CD14-positive monocyte (primary cell): ENCODE results near the gene TERT. TPM values are rescaled to one million over a fixed set of nuclear protein-coding genes. Genes with fewer than 3 reads are reported as not detected.
"Not testable (repeated sequence)": the region's sequence is repeated elsewhere in the genome, so short reads cannot be mapped to it uniquely, and the experiment has no call there.

ENCODE experiments used
- DNase-seq, 3 donors: peaks; one replicate each; pipeline ENCODE4 v3.0.0-alpha.2; 2011 to 2022
- H2AFZ ChIP-seq: 2 replicates; pipeline ENCODE4 v1.6.0; 2012; ENCODE audit warnings: mild to moderate bottlenecking, low read depth, low read length, inconsistent platforms; ENCODE audit not compliant: insufficient read depth, poor library complexity, severe bottlenecking
- H3K27ac ChIP-seq, 2 donors: 1 replicate in 1 of 2; 2 replicates in 1 of 2; pipeline ENCODE4 v1.5.1; 2012 to 2013; ENCODE audit warnings: low read length in 2 of 2, control low read depth in 1 of 2, inconsistent platforms in 1 of 2, low read depth in 1 of 2, mild to moderate bottlenecking in 1 of 2
- H3K27me3 ChIP-seq, 2 donors: one replicate each; pipeline versions ENCODE4 v1.6.0 to v1.6.1; 2011 to 2013; ENCODE audit warnings: low read length in 2 of 2; ENCODE audit not compliant: control insufficient read depth in 2 of 2, insufficient read depth in 2 of 2
- H3K36me3 ChIP-seq, 2 donors: replicated peaks in 1 of 2; 1 replicate in 1 of 2; 2 replicates in 1 of 2; pipeline versions ENCODE4 v1.5.1 to v1.6.1; 2012 to 2013; ENCODE audit warnings: low read length in 2 of 2, control low read depth in 1 of 2, inconsistent platforms in 1 of 2, mild to moderate bottlenecking in 1 of 2; ENCODE audit not compliant: insufficient read depth in 2 of 2, control insufficient read depth in 1 of 2
- H3K4me1 ChIP-seq, 2 donors: 1 replicate in 1 of 2; 2 replicates in 1 of 2; pipeline versions ENCODE4 v1.5.1 to v1.6.1; 2012 to 2013; ENCODE audit warnings: low read length in 2 of 2, control low read depth in 1 of 2, inconsistent platforms in 1 of 2, mild to moderate bottlenecking in 1 of 2, moderate library complexity in 1 of 2; ENCODE audit not compliant: insufficient read depth in 2 of 2, control insufficient read depth in 1 of 2
- H3K4me2 ChIP-seq: replicated peaks from 2 replicates; pipeline ENCODE3; 2012; ENCODE audit warnings: low read length, moderate library complexity, mild to moderate bottlenecking; ENCODE audit not compliant: poor library complexity, severe bottlenecking; ENCODE audit errors: extremely low read depth
- H3K4me3 ChIP-seq, 3 experiments: fragments of 200-600 bp in 1 of 3; sonication (generic) in 1 of 3; replicated peaks in 1 of 3; 1 replicate in 2 of 3; 2 replicates in 1 of 3; pipeline ENCODE4 v1.5.1; 2011 to 2013; ENCODE audit warnings: low read length in 3 of 3, mild to moderate bottlenecking in 3 of 3, control low read depth in 2 of 3, low read depth in 2 of 3, inconsistent platforms in 1 of 3, moderate library complexity in 1 of 3
- H3K79me2 ChIP-seq: 2 replicates; pipeline ENCODE4 v1.6.0; 2012; ENCODE audit warnings: mild to moderate bottlenecking, control low read depth, inconsistent platforms, low read length, moderate library complexity; ENCODE audit not compliant: insufficient read depth
- H3K9ac ChIP-seq: 2 replicates; pipeline ENCODE4 v1.6.0; 2017; ENCODE audit warnings: low read length, mild to moderate bottlenecking; ENCODE audit not compliant: insufficient read depth, poor library complexity, severe bottlenecking
- H3K9me3 ChIP-seq, 2 donors: replicated peaks in 1 of 2; 1 replicate in 1 of 2; 2 replicates in 1 of 2; pipeline versions ENCODE4 v1.5.1 to v1.6.1; 2012 to 2013; ENCODE audit warnings: low read length in 2 of 2, control low read depth in 1 of 2; ENCODE audit not compliant: control insufficient read depth in 1 of 2, insufficient read depth in 1 of 2
- H4K20me1 ChIP-seq: 2 replicates; pipeline ENCODE4 v1.6.0; 2012; ENCODE audit warnings: mild to moderate bottlenecking, low read length, control low read depth, moderate library complexity; ENCODE audit not compliant: insufficient read depth
- H3K27ac Mint-ChIP-seq, 7 donors: one replicate each; pipeline ENCODE4 v1.8.0; 2020; ENCODE audit warnings: mild to moderate bottlenecking in 7 of 7, mixed read lengths in 7 of 7, moderate library complexity in 6 of 7, inconsistent platforms in 2 of 7
- H3K27me3 Mint-ChIP-seq, 3 donors: one replicate each; pipeline ENCODE4 v1.8.0; 2021 to 2022; ENCODE audit warnings: low read depth in 3 of 3, mild to moderate bottlenecking in 3 of 3, mixed read lengths in 3 of 3, moderate library complexity in 3 of 3, inconsistent platforms in 1 of 3
- H3K36me3 Mint-ChIP-seq, 2 donors: one replicate each; pipeline ENCODE4 v1.8.0; 2020; ENCODE audit warnings: mixed read lengths in 2 of 2, inconsistent platforms in 1 of 2, mild to moderate bottlenecking in 1 of 2
- H3K4me1 Mint-ChIP-seq: one replicate; pipeline ENCODE4 v1.8.0; 2020; ENCODE audit warnings: mild to moderate bottlenecking, mixed read lengths
- H3K4me3 Mint-ChIP-seq, 2 donors: one replicate each; pipeline ENCODE4 v1.8.0; 2020; ENCODE audit warnings: mild to moderate bottlenecking in 2 of 2, mixed read lengths in 2 of 2, moderate library complexity in 1 of 2
- H3K9me3 Mint-ChIP-seq, 7 donors: one replicate each; pipeline ENCODE4 v1.8.0; 2020 to 2022; ENCODE audit warnings: mixed read lengths in 7 of 7, mild to moderate bottlenecking in 6 of 7, moderate library complexity in 6 of 7, inconsistent platforms in 2 of 7
- CTCF ChIP-seq: fragments of 200-600 bp; IDR thresholded peaks from one replicate; pipeline ENCODE4 v1.8.0; 2022; ENCODE audit warnings: antibody characterized with exemption, mild to moderate bottlenecking
- WGBS: methylation state at CpG from one replicate; pipeline ENCODE4 v1.1.5; 2013; ENCODE audit warnings: missing lambda C conversion rate; ENCODE audit not compliant: insufficient coverage; 5-methylcytosine and 5-hydroxymethylcytosine counted together
- intact Hi-C, 2 donors: fragments of 100-400 bp; cut with micrococcal nuclease; formaldehyde crosslinking; loops; one replicate each; pipeline versions ENCODE4 v1.15.0 to v1.15.1; 2023
- polyA plus RNA-seq, 3 donors: library from polyadenylated mRNA; depleted of rRNA in 1 of 3; unstranded in 2 of 3; stranded (reverse) in 1 of 3; fragments of 300-500 nt in 2 of 3; fragments of >200 nt in 1 of 3; fragmentation: Illumina TruSeq in 2 of 3; gene quantifications; 1 replicate in 2 of 3; 2 replicates in 1 of 3; pipeline ENCODE4 v1.2.3, GENCODE V29; 2012 to 2021

The TERT gene
- polyA plus RNA-seq, 3 donors: not detected

GRCh38 chr5:1329111-1329579 is 34.3 kb upstream of the TERT start:
- peaks cover 29% of the 10 kb centered on the region for H4K20me1 ChIP-seq
- H3K27ac Mint-ChIP-seq: no peak overlapping the region
- no peak overlapping the region for H2AFZ ChIP-seq
- WGBS: 95% methylated on average over 9 of the region's 9 CpGs
- TF ChIP-seq CTCF: no peak
- H3K4me2 ChIP-seq: no peak overlapping the region
- no peaks in the 10 kb centered on the region for H3K79me2 ChIP-seq
- H3K9me3 Mint-ChIP-seq: no peaks in the 10 kb centered on the region
- H3K4me1 ChIP-seq: no peaks in the 10 kb centered on the region
- no peak overlapping the region for H3K27ac ChIP-seq
- H3K4me3 Mint-ChIP-seq: no peak overlapping the region
- H3K36me3 ChIP-seq: peaks cover 69 to 82% of the 10 kb centered on the region in 2 donors
- H3K4me3 ChIP-seq: no peak overlapping the region
- no peaks in the 10 kb centered on the region for H3K9me3 ChIP-seq
- no peaks in the 10 kb centered on the region for H3K27me3 Mint-ChIP-seq
- H3K4me1 Mint-ChIP-seq: no peaks in the 10 kb centered on the region
- H3K9ac ChIP-seq: no peak overlapping the region
- no peak for DNase-seq
- peaks cover 70 to 74% of the 10 kb centered on the region in 2 donors for H3K36me3 Mint-ChIP-seq
- no peaks in the 10 kb centered on the region for H3K27me3 ChIP-seq
- intact Hi-C loops: no loop called here

- H3K9ac ChIP-seq, H3K27me3 ChIP-seq, H3K79me2 ChIP-seq, H3K4me2 ChIP-seq, H3K9me3 Mint-ChIP-seq, DNase-seq, H3K4me1 Mint-ChIP-seq, H3K4me3 ChIP-seq, intact Hi-C loops, H2AFZ ChIP-seq, H3K9me3 ChIP-seq, H3K27me3 Mint-ChIP-seq, H3K4me1 ChIP-seq, H3K27ac ChIP-seq: not testable (repeated sequence)
- H3K36me3 Mint-ChIP-seq: peaks cover 70 to 75% of the 10 kb centered on the region in 2 donors
- peaks cover 25% of the 10 kb centered on the region for H4K20me1 ChIP-seq
- peak overlapping the region in 1 of 2 donors; percentile 10 for H3K4me3 Mint-ChIP-seq
- H3K27ac Mint-ChIP-seq: peak overlapping the region in 2 of 7 donors; percentile 5 to 52
- peaks cover 69 to 82% of the 10 kb centered on the region in 2 donors for H3K36me3 ChIP-seq
- 94% methylated on average over 7 of the region's 7 CpGs for WGBS
Observed at GRCh38 chr5:1328237-1329110, 33.6 kb upstream of the TERT start.

- DNase-seq, H3K4me1 Mint-ChIP-seq, H3K9me3 Mint-ChIP-seq, intact Hi-C loops, H3K9me3 ChIP-seq, H3K4me3 ChIP-seq, H3K4me1 ChIP-seq, H3K79me2 ChIP-seq, H3K27me3 ChIP-seq, H2AFZ ChIP-seq, H3K27me3 Mint-ChIP-seq, H3K9ac ChIP-seq, H3K27ac ChIP-seq, H3K4me2 ChIP-seq: not testable (repeated sequence)
- H3K36me3 Mint-ChIP-seq: peaks cover 68 to 72% of the 10 kb centered on the region in 2 donors
- peak overlapping the region in 2 of 7 donors; percentile 15 to 22 for H3K27ac Mint-ChIP-seq
- Histone ChIP-seq H3K36me3 (peaks cover 66 to 82% of the 10 kb centered on the region in 2 donors), H4K20me1 (peaks cover 20% of the 10 kb centered on the region)
- H3K4me3 Mint-ChIP-seq: peak overlapping the region in 1 of 2 donors; percentile 14
- WGBS: 92% methylated on average over 6 of the region's 6 CpGs
Observed at GRCh38 chr5:1326901-1327756, 32.3 kb upstream of the TERT start.
